Umbilical cord (tissue), 2 donors: Measurements from ENCODE around the gene C17orf100. TPM values are rescaled to one million over a fixed set of nuclear protein-coding genes. Genes with fewer than 3 reads are reported as not detected.

ENCODE experiments used
- DNase-seq: peaks from one replicate; pipeline ENCODE4 v3.0.0-alpha.2; 2015; ENCODE audit warnings: low spot score
- total RNA-seq: library from RNA; depleted of rRNA; stranded (reverse); fragments of >200 nt; gene quantifications from one replicate; pipeline ENCODE4 v1.2.3, GENCODE V29; 2014; ENCODE audit warnings: low replicate concordance; ENCODE audit not compliant: insufficient read depth

Gene C17orf100
- total RNA-seq = 3.1 TPM

DNA sequence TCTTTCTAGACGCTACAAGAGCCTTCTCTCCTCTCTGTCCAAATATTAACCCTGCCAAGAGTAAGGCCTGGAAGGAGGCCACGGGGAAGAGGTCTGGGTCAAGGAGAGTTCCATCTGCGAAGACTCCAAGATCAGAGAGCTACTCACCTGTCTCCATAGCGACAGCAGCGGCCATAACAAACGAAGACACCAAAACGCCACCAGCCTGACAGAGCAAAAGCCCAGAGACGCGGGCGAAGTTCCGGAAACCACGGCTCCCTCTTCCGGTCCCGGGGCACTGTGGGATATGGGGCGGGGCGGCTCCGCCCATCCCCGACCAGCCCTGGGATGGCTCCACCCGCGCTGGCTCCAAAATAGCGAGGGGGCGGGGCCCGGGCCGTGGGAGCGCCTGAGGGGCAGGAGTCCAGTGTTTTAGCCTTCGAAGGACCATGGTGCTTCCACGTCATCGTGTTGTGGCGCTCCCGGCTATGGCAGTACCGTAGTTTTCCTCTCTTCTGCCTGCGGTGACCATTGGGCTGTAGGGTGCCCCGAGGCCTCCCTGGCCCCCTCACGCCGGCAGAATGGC lies at the start of gene C17orf100, which contains the start of gene MED31:
TSS of gene C17orf100 (plus strand) at position 409 of the 565 bp plus-strand sequence. CDS start at position 561, 152 bp downstream.
TSS of gene MED31 (minus strand) at position 252 of the 565 bp plus-strand sequence. CDS start at position 175, 77 bp downstream.
- peak; percentile 94 for DNase-seq

DNA sequence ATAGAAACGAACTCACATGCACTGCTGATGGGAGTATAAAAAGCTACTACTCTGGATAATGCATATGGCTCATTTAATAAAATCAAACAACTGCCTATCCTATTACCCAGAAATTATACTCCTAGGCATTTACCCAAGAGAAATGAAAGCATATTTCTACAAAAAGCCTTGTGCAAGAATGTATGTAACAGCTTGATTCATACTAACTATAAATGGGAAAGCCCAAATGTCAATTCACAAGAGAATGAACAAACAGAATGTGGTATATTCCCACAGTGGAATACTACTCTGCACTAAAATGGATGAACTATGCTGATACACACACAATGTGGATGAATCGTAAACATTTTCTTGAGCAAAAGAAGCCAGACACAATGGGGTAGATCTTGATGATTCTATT lies 49.4 kb upstream of the C17orf100 start:
- DNase-seq = no peak

DNA sequence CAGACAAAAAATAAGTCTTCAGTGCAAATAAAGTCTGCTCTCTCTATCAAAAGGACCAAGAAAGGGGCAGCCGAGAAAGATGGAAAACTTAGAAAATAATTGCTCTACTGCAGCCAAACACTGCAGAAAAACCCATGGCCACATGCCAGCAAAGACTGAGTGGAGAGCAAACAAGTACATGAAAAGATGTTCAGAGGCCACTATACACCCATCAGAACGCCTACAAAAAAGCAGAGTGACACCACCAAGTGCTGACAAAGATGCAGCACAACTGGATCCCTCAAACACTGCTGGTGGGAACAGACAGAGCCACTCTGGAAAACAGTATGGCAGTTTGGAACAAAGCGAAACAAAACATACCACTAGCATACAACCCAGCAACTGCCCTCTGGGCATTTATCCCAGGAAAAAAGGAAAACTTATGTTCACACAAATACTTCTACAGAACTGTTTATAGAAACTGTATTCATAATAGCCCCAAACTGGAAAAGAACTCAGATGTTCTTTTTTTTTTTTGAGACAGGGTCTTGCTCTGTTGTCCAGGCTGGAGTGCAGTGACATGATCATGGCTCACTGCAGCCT lies 47.7 kb upstream of the C17orf100 start:
- DNase-seq = peak; percentile 9

DNA sequence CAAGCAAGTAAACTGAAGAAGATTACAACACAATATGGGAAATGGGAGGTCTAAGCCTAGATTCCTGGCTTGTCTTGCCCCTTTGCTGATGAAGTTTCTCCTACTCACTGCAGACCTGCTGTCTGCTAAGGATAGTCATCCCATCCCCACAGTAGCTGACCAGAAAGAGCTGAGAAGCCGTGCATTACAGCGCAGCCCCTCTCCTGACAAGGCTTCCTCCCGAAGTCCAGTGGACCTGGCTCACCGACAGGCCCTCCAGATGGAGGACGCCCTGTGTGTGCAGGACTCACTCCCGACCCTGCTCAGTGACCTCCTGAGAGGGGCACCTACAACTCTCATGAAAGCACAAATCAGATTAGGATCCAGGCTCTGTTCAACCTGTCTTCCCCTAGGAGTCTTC lies 46.4 kb upstream of the C17orf100 start:
- DNase-seq = no peak

DNA sequence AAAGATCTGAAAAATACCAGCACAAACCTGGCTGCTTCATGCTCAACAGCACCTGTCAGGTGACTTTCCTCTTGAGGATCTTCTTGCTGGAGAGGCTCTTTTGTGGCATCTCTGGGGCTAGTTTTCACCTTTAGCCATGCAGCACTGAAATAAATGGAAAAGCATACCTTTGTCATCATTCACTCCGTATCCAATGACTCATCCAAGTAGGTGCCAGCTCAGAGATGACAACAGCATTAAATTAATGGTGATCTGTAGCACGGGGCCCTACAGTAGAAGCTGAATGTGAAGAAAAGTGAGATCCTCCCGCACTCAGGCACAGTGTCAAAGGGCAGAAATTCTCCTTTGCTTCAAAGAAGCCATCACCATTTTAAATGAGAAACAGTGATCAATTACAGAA lies 43.2 kb upstream of the C17orf100 start:
- DNase-seq = no peak

DNA sequence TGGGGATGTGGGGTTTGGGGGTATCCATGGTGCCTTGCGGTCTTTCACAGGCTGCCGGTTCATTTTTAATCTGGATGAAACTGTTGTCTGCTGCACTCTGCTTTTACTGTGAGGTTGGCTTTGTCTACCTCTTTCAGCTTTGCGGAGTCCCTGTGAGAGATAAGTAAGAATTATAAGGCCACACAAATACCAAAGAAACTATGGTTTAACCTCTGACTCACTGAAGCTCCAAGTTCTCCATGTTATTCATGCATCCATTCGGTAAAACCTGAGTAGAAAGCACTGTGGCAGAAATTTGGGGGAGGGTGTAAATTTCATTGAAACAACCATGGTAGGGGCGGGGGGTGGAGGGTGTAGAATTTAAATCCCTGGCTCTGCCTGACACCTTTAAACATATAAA lies 41.6 kb upstream of the C17orf100 start:
- DNase-seq = no peak

DNA sequence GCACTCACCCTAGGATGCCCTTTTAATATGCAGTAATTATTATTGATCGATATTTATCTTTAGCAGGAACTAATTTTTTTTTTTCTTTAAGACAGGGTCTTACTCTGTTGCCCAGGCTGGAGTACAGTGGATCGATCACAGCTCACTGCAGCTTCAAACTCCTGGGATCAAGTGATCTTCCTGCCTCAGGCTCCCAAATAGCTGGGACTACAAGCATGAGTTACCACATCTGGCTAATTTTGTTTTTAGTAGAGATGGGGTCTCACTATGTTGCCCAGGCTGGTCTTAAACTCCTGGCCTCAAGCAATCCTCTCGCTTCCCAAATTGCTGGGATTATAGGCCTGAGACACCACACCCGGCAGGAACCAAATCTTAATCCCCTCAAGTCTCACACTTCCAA lies 40.3 kb upstream of the C17orf100 start:
- DNase-seq = no peak

DNA sequence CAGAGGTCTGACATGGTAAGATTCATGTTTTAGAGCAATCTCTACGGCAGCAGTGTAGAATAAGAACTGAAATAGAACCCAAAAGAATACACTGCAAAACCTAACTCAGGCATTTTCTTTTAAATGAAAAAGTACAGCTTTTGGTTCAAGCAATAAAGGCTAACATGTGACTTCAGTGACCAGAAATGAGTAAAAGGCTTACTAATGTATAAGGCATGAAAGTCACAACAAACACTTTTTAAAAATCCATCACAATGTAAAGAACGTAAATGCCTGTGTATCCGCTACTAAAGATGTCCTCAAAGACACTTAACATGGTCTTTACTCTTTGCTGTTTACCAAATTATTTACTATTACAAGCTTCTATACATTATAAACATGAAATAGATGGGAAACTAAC lies 27.6 kb upstream of the C17orf100 start:
- DNase-seq = no peak

DNA sequence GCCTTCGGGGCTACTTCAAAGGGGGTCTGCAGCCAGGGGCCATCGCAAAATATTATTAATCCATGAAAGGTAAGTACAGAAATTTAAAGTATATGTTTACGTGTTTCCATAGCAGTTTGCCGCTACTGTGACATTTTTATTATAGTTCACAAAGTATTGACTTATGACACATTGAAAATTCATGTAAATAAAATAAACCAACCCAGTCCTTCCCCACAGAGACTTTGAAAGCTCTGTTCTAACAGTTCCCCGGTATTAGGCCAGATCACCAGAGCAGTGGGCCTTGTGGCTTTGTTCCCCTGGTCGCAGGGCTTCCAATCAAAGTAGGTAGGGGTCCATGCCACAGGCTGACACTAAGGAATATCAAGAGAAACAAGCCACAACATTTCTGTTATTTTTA lies 24.9 kb upstream of the C17orf100 start:
- no peak for DNase-seq

DNA sequence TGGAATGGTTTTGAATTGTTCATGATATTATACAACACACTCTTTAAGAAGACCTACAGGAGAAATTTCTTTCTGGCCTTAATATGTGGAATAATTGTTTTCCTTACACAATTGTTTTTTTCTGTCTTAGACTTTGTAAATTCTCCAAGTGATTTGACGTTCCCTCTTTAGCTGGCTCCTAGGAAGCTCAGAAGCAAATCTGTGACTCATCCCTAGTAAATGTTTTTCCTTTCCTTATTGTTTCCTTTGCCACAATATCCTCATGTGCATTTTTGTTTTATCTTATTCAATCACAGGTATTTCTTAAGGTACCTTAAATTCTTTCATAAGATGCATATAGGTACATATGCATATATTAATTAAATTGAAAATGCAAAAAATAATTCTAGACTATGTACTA lies 24.5 kb upstream of the C17orf100 start:
- no peak for DNase-seq

DNA sequence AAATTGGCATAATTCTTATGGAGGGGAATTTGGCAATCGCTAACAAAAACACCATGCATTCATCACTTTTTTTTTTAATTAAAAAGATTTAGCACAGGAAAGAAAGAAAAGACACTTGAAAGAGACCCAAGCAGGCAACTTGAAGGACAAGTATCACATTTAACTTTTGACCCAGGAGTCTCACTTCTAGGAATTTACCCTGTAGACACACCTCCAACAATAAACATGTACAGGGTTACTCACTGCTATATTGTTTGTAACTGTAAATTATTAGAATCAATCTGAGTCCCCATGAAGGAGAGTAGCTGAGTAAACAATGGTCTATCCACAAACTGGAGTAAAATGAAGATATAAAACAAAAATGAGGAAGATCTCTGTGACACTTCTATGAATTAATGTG lies 21.2 kb upstream of the C17orf100 start:
- no peak for DNase-seq

DNA sequence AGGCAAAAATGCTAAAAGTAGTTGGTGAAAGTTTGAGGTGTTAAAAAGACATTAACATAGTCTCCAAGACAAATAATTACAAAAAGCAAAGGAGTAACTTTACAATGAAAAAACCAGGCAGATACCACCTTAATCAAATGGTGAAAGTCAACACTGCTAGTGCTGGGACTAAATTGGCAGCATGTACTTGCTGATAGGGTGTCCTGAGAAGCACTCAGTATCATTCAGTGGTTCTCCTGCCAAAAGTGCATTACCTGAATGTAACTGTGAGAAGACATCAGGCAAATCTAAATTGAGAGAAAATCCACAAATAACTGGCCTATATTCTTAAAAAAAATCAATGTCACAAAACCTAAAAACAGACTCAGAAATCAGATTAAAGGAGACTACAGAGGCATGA lies 19.0 kb upstream of the C17orf100 start:
- DNase-seq = no peak

DNA sequence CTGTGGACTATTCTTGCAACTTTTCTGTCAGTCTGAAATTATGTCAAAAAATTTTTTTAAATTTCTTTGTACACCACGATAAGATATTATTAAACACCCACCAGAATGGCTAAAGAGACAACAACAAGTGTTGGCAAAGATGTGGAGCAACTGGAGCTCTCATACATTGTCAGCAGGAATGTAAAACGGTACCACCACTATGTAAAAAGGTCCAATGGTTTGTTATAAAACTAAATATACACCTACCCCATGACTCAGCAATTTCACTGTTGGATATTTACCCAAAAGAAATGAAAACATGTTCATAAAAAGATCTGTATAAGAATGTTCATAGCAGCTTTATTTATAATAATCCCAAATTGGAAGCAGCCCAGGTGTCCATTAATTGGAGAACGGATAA lies 18.3 kb upstream of the C17orf100 start:
- DNase-seq = no peak

DNA sequence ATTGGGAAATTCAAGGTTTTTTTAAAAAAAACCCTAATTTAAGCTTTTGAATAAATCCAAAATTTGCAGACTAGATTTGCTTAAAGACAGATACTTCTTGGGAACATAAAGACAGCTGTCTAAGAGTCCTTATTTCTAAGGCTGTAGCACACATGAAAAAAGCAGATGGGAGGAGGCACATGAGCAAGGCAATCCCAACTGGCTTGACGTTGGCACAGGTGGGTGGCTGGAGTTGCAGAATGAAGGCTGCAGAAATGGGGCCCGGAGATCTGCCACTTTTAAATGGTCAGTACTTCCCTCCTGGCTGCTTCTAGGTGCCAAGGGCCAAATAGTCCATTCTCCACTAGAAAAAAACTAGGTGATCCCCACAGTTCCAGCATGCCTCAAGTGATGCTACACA lies 15.5 kb upstream of the C17orf100 start:
- no peak for DNase-seq

DNA sequence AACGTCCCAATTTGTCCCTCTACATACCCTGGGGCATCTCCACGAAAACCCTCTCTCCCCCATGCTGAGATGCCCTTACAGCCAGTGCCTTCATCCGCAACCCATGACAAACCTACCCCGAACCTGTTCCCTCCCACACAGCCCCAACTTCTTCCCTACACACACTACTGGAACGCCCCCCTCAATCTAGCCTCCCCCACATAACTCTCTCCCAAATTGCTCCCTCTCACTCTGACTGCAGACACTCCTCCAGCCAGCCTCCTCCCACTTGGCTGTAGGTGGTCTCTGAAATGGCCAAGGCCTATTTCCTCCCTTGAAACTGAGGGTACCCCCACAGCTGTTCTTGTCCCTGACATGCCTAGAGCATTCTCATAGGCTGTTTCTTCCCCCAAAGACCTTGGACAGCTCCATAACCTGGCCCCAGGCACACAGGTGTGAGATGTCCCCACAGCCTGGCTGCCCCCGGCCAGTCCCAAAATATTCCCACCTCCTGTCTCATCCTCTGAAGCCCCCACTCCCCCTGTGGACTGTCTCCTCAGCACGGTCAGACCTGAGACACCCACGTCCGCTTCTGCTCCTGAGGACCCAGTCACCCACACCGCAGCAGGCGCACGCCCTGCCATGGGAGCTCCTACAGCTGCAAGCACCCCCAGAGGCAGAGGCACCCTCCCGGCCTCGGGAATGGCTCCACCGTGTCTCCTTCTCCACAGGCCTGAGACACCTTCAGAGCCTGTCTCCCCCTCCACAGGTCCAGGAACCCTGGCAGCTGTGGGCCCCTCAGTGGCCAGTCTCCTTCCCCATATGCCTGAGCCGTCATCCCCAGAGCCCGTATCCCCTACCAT lies 14.7 kb upstream of the C17orf100 start:
- DNase-seq = no peak

DNA sequence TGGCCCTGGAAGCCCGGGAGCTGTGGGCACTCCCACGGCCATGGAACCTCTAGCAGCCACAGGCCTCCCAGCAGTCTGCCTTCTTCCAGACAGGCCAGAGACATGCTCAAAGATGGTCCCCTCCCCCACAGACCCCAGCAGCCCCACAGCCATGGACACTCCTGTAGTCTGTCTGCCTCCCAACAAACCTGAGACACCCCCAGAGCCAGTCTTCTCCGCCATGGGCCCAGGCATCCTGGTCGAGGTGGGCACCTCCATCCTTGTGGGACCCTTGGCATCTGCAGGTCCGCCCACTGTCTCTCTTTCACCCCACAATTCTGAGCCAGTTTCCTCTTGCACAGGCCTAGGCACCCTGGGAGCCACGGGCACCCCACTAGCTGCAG lies 14.1 kb upstream of the C17orf100 start:
- no peak for DNase-seq

DNA sequence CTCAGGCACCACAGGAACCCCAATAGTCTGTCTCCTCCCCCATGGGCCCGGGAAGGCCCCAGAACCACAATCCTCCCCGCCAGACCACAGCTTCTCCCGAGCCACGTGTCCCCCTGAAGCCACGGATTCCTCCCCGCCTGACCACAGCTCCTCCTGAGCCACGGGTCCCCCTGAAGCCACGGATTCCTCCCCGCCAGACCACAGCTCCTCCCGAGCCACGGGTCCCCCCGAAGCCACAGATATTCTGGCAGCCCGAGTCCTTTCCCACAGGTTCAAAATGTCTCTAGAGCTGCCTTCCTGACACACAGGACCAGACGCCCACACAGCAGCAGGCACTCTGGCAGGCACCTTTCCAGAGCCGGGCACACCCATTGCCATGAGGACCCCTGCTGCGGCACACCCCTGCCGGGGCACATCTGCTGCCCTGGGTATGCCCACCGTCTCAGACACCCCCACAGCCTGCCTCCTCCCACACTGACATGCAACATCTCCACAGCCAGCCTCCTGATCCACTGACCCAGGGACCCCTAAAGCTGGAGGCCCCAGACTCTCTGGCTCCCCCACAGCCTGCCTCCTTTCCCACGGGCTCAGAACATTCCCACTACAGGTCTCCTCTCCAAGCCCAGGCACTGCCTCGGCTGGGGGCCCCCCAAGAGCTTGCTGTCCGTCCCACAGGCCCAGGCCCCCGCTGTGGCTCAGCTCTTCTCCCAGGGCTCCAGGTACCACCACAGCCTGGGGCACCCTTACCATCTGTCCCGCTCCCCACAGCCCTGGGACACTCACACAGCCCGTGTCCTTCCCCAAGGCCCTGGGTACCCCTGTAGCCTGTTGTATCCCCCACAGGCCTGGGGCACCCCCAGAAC lies 13.3 kb upstream of the C17orf100 start:
- DNase-seq = no peak

DNA sequence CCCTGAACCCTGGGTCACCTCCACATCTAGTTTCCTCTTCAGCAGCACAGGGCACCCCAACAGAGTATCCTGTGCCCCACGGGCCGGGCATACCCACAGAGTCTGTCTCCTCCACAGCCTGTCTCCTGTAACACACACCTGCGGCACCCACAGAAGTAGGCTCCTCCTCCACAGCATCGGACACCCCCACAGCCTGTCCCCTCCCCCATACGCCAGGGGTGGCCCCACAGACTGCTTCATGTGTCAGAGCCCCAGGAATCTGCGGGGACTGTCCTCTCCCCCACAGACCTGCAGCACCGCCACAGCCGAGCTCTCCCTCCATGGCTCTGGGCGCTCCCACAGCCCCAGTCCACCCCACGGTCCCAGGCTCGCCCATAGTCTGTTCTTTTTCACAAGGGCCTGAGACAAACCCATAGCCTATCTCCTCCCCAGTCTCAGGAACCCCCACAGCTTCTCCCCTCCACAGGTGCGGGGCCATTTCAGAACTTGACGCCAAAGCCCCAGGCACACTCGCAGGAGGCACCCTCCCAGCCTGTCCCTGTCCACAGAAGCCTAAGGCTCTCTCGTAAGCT lies 12.5 kb upstream of the C17orf100 start:
- DNase-seq = no peak

DNA sequence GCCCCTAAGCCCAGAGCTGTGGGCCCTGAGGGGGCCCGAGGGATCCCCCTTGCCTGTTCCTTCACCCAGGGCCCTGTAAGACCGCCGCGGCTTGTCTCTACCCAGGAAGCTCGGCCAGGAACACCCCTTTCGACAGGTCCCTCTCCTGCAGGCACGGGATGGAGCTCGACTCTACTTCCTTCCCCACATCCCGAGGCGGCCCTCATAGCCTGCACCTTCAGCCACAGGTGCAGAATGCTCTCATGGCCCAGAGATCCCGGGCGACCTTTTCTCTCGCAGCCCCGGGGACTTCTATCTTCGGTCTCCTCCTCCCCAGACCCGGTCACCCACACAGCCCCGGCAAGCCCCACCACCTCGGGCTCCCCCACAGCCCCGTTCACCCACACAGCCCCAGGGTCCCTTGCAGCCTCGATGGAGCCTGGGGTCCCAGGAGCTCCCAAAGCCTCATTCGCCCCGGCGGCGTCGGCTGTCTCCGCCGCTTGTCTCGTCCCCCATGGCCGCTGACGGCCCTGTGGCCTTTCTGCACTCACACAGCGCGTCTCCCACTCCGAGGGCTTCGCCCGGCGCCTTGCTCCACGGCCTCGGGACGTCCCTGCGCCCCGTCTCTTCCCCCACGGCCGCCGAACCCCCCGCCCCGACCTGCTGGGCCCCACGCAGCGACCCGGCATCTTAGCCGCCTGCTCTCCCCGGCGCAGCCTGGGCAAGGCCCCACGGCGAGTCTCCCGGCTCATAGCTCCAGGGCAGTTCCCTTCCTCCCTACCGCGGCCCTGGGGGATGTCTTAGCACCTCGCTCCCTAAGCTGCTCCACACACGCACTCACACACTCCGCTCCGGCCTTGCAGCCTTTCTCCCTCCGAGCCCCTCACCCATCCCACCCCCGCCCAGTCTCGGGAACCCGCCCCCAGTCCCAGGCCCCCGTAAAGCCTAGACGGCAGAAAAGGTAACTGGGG lies 11.7 kb upstream of the C17orf100 start:
- no peak for DNase-seq

DNA sequence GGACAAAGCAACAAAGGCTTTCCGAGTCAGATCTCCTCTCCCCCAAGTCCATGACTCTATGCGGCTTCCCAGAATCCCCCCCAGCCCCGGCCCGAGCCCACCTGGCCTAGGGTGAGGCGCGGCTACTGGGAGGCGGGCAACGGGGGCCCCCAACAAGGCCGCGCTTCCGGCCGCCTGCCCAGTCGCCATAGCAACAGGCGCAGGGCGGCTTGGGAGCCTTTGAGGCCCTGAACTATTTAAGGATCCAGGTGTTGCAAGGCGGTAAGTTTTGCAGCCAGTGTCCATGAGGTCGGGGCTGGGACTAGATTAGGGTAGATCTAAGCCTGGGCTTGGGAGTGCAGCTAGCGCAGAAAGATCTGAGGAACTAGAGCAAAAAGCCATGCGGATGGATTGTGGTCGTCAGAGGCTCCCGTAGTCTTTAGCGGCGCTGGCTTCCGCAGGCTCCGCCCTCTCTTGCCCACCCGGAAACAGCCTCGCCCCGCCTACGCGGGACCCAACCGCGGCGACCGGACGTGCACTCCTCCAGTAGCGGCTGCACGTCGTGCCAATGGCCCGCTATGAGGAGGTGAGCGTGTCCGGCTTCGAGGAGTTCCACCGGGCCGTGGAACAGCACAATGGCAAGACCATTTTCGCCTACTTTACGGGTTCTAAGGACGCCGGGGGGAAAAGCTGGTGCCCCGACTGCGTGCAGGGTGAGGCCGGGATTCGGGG lies 10.9 kb upstream of the C17orf100 start, which contains the start of the genes KIAA0753 and TXNDC17:
TSS of gene KIAA0753 (minus strand) at position 176 of the 711 bp plus-strand sequence. CDS start 5,608 bp downstream, outside the sequence.
TSS of gene TXNDC17 (plus strand) at position 525 of the 711 bp plus-strand sequence. CDS start at position 548, 23 bp downstream.
- peak; percentile 95 for DNase-seq
